ENCODE results near the gene C11orf58. TPM values are rescaled to one million over a fixed set of nuclear protein-coding genes. Genes with fewer than 3 reads are reported as not detected.

Gene C11orf58
- 100 to 1,000 TPM; 144 to 202 (median 175) TPM for total RNA-seq

- WGBS = 0% methylated on average over 29 of the region's 47 CpGs
- no peaks in the 10 kb centered on the region for H3K27me3 ChIP-seq
- no peak for TF ChIP-seq CTCF (IDR thresholded peaks at IDR 0.05)
- peak; percentile 95 to 96 for TF ChIP-seq POLR2AphosphoS5 (IDR thresholded peaks at IDR 0.05)
- TF ChIP-seq POLR2A (IDR thresholded peaks at IDR 0.05; ENCODE audit: low read depth) = peak; percentile 93
- peak; percentile 98 for DNase-seq (ENCODE audit: extremely low spot score)
- intact Hi-C loops (cut with DNase I) = loop anchor here (2.0 kb wide), 1 partner anchor 338 kb away; the partner anchor contains the start of gene RPS13
- no peaks in the 10 kb centered on the region for H3K9me3 ChIP-seq
- H3K4me3 ChIP-seq = peak within 1 kb of the TSS; percentile 64 to 84 (median 79)
- peaks cover 0 to 3% (median 0%) of the 10 kb centered on the region in 4 donors for H3K36me3 ChIP-seq
- peak within 1 kb of the TSS; percentile 90 to 96 (median 92) for H3K27ac ChIP-seq (replicated peaks in 1 of 4)
- H3K4me1 ChIP-seq = peaks cover 38 to 47% (median 44%) of the 10 kb centered on the region in 4 donors
Measured at GRCh38 chr11:16738193-16738946, at the start of gene C11orf58. Gene C11orf58, plus strand, starts transcription at chr11:16738647. Its CDS starts 132 bp downstream, at chr11:16738779.

GRCh38 chr11:16690086-16690485, 48.4 kb upstream of the C11orf58 start:
- intact Hi-C loops (cut with DNase I) = no loop called here
- no peak for DNase-seq (ENCODE audit: extremely low spot score)
- no peaks in the 10 kb centered on the region for H3K9me3 ChIP-seq
- 86% methylated on average over 1 of the region's 1 CpG for WGBS
- no peak overlapping the region for H3K27ac ChIP-seq (replicated peaks in 1 of 4)
- TF ChIP-seq POLR2AphosphoS5 (IDR thresholded peaks at IDR 0.05) = no peak
- no peak for TF ChIP-seq EP300 (IDR thresholded peaks at IDR 0.05)
- no peak for TF ChIP-seq CTCF (IDR thresholded peaks at IDR 0.05)
- H3K4me1 ChIP-seq = no peaks in the 10 kb centered on the region
- no peaks in the 10 kb centered on the region for H3K27me3 ChIP-seq
- H3K4me3 ChIP-seq = no peak overlapping the region
- no peaks in the 10 kb centered on the region for H3K36me3 ChIP-seq

- H3K27ac ChIP-seq (replicated peaks in 1 of 4) = no peak overlapping the region
- TF ChIP-seq POLR2AphosphoS5 (IDR thresholded peaks at IDR 0.05) (no peak), EP300 (IDR thresholded peaks at IDR 0.05) (no peak), POLR2A (IDR thresholded peaks at IDR 0.05; ENCODE audit: low read depth) (no peak), CTCF (IDR thresholded peaks at IDR 0.05) (no peak)
- no peaks in the 10 kb centered on the region for H3K36me3 ChIP-seq
- no peaks in the 10 kb centered on the region for H3K9me3 ChIP-seq
- H3K4me1 ChIP-seq = no peaks in the 10 kb centered on the region
- intact Hi-C loops (cut with DNase I) = no loop called here
- no peak overlapping the region for H3K4me3 ChIP-seq
- no peak for DNase-seq (ENCODE audit: extremely low spot score)
- no peaks in the 10 kb centered on the region for H3K27me3 ChIP-seq
Measured at GRCh38 chr11:16703795-16704194, 34.7 kb upstream of the C11orf58 start.

GRCh38 chr11:16713594-16713993, 24.9 kb upstream of the C11orf58 start:
- Histone ChIP-seq H3K4me1 (no peaks in the 10 kb centered on the region), H3K9me3 (no peaks in the 10 kb centered on the region), H3K27me3 (no peaks in the 10 kb centered on the region), H3K36me3 (no peaks in the 10 kb centered on the region), H3K27ac (replicated peaks in 1 of 4) (no peak overlapping the region), H3K4me3 (no peak overlapping the region)
- DNase-seq (ENCODE audit: extremely low spot score) = no peak
- TF ChIP-seq EP300 (IDR thresholded peaks at IDR 0.05) (no peak), CTCF (IDR thresholded peaks at IDR 0.05) (no peak)
- intact Hi-C loops (cut with DNase I) = no loop called here
- WGBS = 58% methylated on average over 1 of the region's 1 CpG
